Osteoblast (primary cell): Measurements from ENCODE around the gene CD300LB. TPM values are rescaled to one million over a fixed set of nuclear protein-coding genes. Genes with fewer than 3 reads are reported as not detected.

Experiments used
- DNase-seq: peaks from one replicate; pipeline ENCODE4 v3.0.0; 2011; ENCODE audit warnings: low spot score, mixed read lengths; ENCODE audit not compliant: insufficient read length; ENCODE audit errors: missing footprints
- H2AFZ ChIP-seq: 2 replicates; pipeline ENCODE4 v1.6.0; 2011; ENCODE audit warnings: mild to moderate bottlenecking, low read length
- H3K27ac ChIP-seq: 2 replicates; pipeline ENCODE4 v1.5.1; 2011; ENCODE audit warnings: mild to moderate bottlenecking, low read depth, low read length, moderate library complexity
- H3K27me3 ChIP-seq: 2 replicates; pipeline ENCODE4 v1.6.0; 2012; ENCODE audit warnings: mild to moderate bottlenecking, control low read depth, inconsistent platforms, low read length, moderate library complexity; ENCODE audit not compliant: insufficient read depth
- H3K36me3 ChIP-seq: 2 replicates; pipeline ENCODE4 v1.5.1; 2011; ENCODE audit warnings: mild to moderate bottlenecking, low read length, control low read depth, moderate library complexity; ENCODE audit not compliant: insufficient read depth
- H3K4me1 ChIP-seq: 2 replicates; pipeline ENCODE4 v1.5.1; 2011; ENCODE audit warnings: mild to moderate bottlenecking, low read length, control low read depth, moderate library complexity; ENCODE audit not compliant: insufficient read depth
- H3K4me2 ChIP-seq: 2 replicates; pipeline ENCODE4 v1.6.0; 2011; ENCODE audit warnings: mild to moderate bottlenecking, low read length; ENCODE audit not compliant: insufficient read depth
- H3K4me3 ChIP-seq: fragments of 200-600 bp; sonication (generic); 3 replicates; pipeline ENCODE4 v1.5.1; 2012; ENCODE audit warnings: mild to moderate bottlenecking, low read length, inconsistent platforms; ENCODE audit not compliant: insufficient read depth
- H3K79me2 ChIP-seq: 2 replicates; pipeline ENCODE4 v1.6.0; 2012; ENCODE audit warnings: mild to moderate bottlenecking, low read length, control low read depth, inconsistent platforms; ENCODE audit not compliant: insufficient read depth
- H3K9me3 ChIP-seq: 2 replicates; pipeline ENCODE4 v1.5.1; 2011; ENCODE audit warnings: low read depth, low read length, control low read depth
- H4K20me1 ChIP-seq: 2 replicates; pipeline ENCODE4 v1.6.0; 2012; ENCODE audit warnings: mild to moderate bottlenecking, low read length, control low read depth; ENCODE audit not compliant: insufficient read depth
- CTCF ChIP-seq: IDR thresholded peaks from 2 replicates; pipeline ENCODE4 v1.5.1; 2011; ENCODE audit warnings: mild to moderate bottlenecking, low read depth, low read length, moderate library complexity; ENCODE audit errors: extremely low read depth
- total RNA-seq: library from RNA; depleted of rRNA; stranded (reverse); fragments of >200 nt; gene quantifications from 2 replicates; pipeline ENCODE4 v1.2.3, GENCODE V29; 2012

Gene CD300LB
- total RNA-seq, 1 donor, result not detected

GRCh38 chr17:74525781-74526288 lies 5.4 kb downstream of the CD300LB start:
- H3K27me3 ChIP-seq, result no peaks in the 10 kb centered on the region
- H3K4me3 ChIP-seq, result no peak overlapping the region
- H3K36me3 ChIP-seq, result no peaks in the 10 kb centered on the region
- no peak for DNase-seq
- no peaks in the 10 kb centered on the region for H3K4me1 ChIP-seq
- H2AFZ ChIP-seq, result no peak overlapping the region
- H4K20me1 ChIP-seq, result no peaks in the 10 kb centered on the region
- H3K79me2 ChIP-seq, result no peaks in the 10 kb centered on the region
- H3K4me2 ChIP-seq, result no peak overlapping the region
- no peak overlapping the region for H3K27ac ChIP-seq
- TF ChIP-seq CTCF, result no peak
- H3K9me3 ChIP-seq, result peaks cover 2% of the 10 kb centered on the region

GRCh38 chr17:74525465-74525725 lies 5.9 kb downstream of the CD300LB start:
- Histone ChIP-seq H3K4me1 (no peaks in the 10 kb centered on the region), H3K27ac (no peak overlapping the region), H3K27me3 (no peaks in the 10 kb centered on the region), H3K79me2 (no peaks in the 10 kb centered on the region), H2AFZ (no peak overlapping the region), H3K36me3 (no peaks in the 10 kb centered on the region), H4K20me1 (no peaks in the 10 kb centered on the region), H3K4me3 (no peak overlapping the region), H3K4me2 (no peak overlapping the region), H3K9me3 (peaks cover 2% of the 10 kb centered on the region)
- no peak for DNase-seq
- TF ChIP-seq CTCF, result no peak

- Histone ChIP-seq H3K4me3 (no peak overlapping the region), H3K4me2 (no peak overlapping the region), H4K20me1 (no peaks in the 10 kb centered on the region), H3K4me1 (no peaks in the 10 kb centered on the region), H3K27me3 (no peaks in the 10 kb centered on the region), H3K9me3 (peaks cover 2% of the 10 kb centered on the region), H2AFZ (no peak overlapping the region), H3K36me3 (no peaks in the 10 kb centered on the region), H3K79me2 (no peaks in the 10 kb centered on the region), H3K27ac (no peak overlapping the region)
- DNase-seq, result no peak
- no peak for TF ChIP-seq CTCF
Observed at GRCh38 chr17:74524653-74525464, 6.4 kb downstream of the CD300LB start.

GRCh38 chr17:74523308-74523707 lies 8.0 kb downstream of the CD300LB start:
- no peak overlapping the region for H3K27ac ChIP-seq
- DNase-seq, result no peak
- H3K79me2 ChIP-seq, result no peaks in the 10 kb centered on the region
- no peak for TF ChIP-seq CTCF
- H3K4me3 ChIP-seq, result no peak overlapping the region
- H2AFZ ChIP-seq, result no peak overlapping the region
- no peak overlapping the region for H3K4me2 ChIP-seq
- no peaks in the 10 kb centered on the region for H3K36me3 ChIP-seq
- H3K9me3 ChIP-seq, result peaks cover 2% of the 10 kb centered on the region
- H3K27me3 ChIP-seq, result no peaks in the 10 kb centered on the region
- no peaks in the 10 kb centered on the region for H3K4me1 ChIP-seq
- no peaks in the 10 kb centered on the region for H4K20me1 ChIP-seq
